KMS-11 (cell line): Measurements from ENCODE around the gene MYOZ3.

ENCODE experiments used
- H2AFZ ChIP-seq: fragments of 200-600 bp; sonication (generic); 2 replicates; pipeline ENCODE4 v1.6.1; 2016; ENCODE audit warnings: antibody characterized with exemption, mixed run types, low read depth
- H3K27ac ChIP-seq: fragments of 200-600 bp; sonication (generic); 2 replicates; pipeline ENCODE4 v1.6.1; 2016; ENCODE audit warnings: mild to moderate bottlenecking, mixed run types
- H3K27me3 ChIP-seq: fragments of 200-600 bp; sonication (generic); 2 replicates; pipeline ENCODE4 v1.6.1; 2017; ENCODE audit warnings: mild to moderate bottlenecking, low read depth, mixed run types, moderate library complexity; ENCODE audit not compliant: insufficient read depth
- H3K36me3 ChIP-seq: fragments of 200-600 bp; sonication (generic); 2 replicates; pipeline ENCODE4 v1.6.1; 2017; ENCODE audit warnings: mild to moderate bottlenecking, mixed run types; ENCODE audit not compliant: insufficient read depth
- H3K4me1 ChIP-seq: fragments of 200-600 bp; sonication (generic); 2 replicates; pipeline ENCODE4 v1.6.1; 2016; ENCODE audit warnings: mild to moderate bottlenecking, low read depth, mixed run types; ENCODE audit not compliant: poor library complexity, severe bottlenecking
- H3K4me2 ChIP-seq: fragments of 200-600 bp; sonication (generic); 2 replicates; pipeline ENCODE4 v1.7.0; 2016; ENCODE audit warnings: mild to moderate bottlenecking, mixed run types
- H3K4me3 ChIP-seq: fragments of 200-600 bp; sonication (generic); IDR thresholded peaks from 2 replicates; pipeline ENCODE4 v1.6.1; 2017; ENCODE audit warnings: low read depth, low read length, mixed read lengths; ENCODE audit not compliant: insufficient read depth
- H3K79me2 ChIP-seq: fragments of 200-600 bp; sonication (generic); 2 replicates; pipeline ENCODE4 v1.6.1; 2016; ENCODE audit warnings: low read depth, mixed run types; ENCODE audit not compliant: insufficient read depth
- H3K9ac ChIP-seq: fragments of 200-600 bp; sonication (generic); 2 replicates; pipeline ENCODE4 v1.6.1; 2016; ENCODE audit warnings: mild to moderate bottlenecking, mixed run types
- H4K20me1 ChIP-seq: fragments of 200-600 bp; sonication (generic); 2 replicates; pipeline ENCODE4 v1.6.1; 2016; ENCODE audit warnings: mild to moderate bottlenecking, mixed run types; ENCODE audit not compliant: insufficient read depth
- CTCF ChIP-seq: fragments of 200-600 bp; sonication (generic); conservative IDR thresholded peaks from 2 replicates; pipeline ENCODE4 v1.6.1; 2017; ENCODE audit warnings: low read depth, mild to moderate bottlenecking, antibody characterized with exemption, low read length, moderate library complexity, mixed read lengths

MYOZ3 gene

DNA sequence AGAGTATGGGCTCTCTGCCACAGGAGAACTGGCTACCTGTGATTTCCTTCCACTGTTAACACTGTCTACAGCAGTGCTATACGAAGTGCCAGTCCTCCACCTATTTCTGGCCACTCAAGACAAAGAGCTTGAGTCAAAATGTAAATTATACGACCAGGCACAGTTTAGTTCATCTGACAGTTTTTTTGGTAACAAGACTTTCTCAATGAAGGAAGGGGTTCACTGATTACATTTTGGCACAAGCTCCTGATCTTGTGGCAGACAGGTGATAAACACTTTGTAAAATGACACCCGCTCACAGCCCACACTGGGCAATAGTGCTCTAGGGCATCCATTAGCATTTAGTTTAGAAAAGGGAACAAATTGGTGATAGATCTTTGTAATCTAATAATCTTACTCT, 31.2 kb downstream of the MYOZ3 start:
- no peak overlapping the region for H3K27ac ChIP-seq
- no peak overlapping the region for H2AFZ ChIP-seq
- no peaks in the 10 kb centered on the region for H3K27me3 ChIP-seq
- no peaks in the 10 kb centered on the region for H3K36me3 ChIP-seq
- H3K79me2 ChIP-seq, result no peaks in the 10 kb centered on the region
- no peaks in the 10 kb centered on the region for H3K4me1 ChIP-seq
- H3K4me2 ChIP-seq, result no peak overlapping the region
- H3K4me3 ChIP-seq, result no peak overlapping the region
- no peak for TF ChIP-seq CTCF
- no peak overlapping the region for H3K9ac ChIP-seq
- H4K20me1 ChIP-seq, result no peaks in the 10 kb centered on the region

DNA sequence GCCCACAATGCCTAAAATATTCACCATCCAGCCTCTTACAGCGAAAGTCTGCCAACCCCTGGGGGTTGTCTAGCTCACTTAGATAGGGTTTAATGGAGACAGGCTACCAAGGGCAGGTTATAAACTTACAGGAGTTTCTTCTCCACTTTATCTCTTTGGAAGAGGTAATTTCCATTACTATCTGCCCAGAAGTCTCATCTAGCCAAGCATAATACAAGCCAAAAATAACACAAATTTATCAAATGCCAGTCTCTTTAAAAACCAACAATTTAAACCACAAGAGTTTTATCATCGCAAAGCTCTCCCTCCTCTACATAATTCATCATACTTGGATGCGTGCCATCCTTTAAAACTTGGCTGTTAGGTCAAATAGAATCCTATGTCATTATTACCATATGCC, 33.6 kb downstream of the MYOZ3 start:
- Histone ChIP-seq H4K20me1 (no peaks in the 10 kb centered on the region), H3K27ac (no peak overlapping the region), H3K4me3 (no peak overlapping the region), H3K36me3 (no peaks in the 10 kb centered on the region), H3K9ac (no peak overlapping the region), H3K79me2 (peaks cover 8% of the 10 kb centered on the region; the same call in 1 of the 2 replicates), H3K4me1 (peaks cover 4% of the 10 kb centered on the region), H3K27me3 (no peaks in the 10 kb centered on the region), H3K4me2 (no peak overlapping the region), H2AFZ (no peak overlapping the region)
- no peak for TF ChIP-seq CTCF

- Histone ChIP-seq H4K20me1 (no peaks in the 10 kb centered on the region), H3K27ac (no peak overlapping the region), H3K4me2 (peak overlapping the region; percentile 78), H3K4me1 (peaks cover 14% of the 10 kb centered on the region), H3K27me3 (no peaks in the 10 kb centered on the region), H3K79me2 (peaks cover 17% of the 10 kb centered on the region), H3K9ac (peak overlapping the region; percentile 84; the same call in 1 of the 2 replicates), H3K36me3 (no peaks in the 10 kb centered on the region), H3K4me3 (no peak overlapping the region), H2AFZ (peak overlapping the region; percentile 88; the same call in 1 of the 2 replicates)
- no peak for TF ChIP-seq CTCF
Measured at GRCh38 chr5:150700246-150700593, 39.2 kb downstream of the MYOZ3 start.

DNA sequence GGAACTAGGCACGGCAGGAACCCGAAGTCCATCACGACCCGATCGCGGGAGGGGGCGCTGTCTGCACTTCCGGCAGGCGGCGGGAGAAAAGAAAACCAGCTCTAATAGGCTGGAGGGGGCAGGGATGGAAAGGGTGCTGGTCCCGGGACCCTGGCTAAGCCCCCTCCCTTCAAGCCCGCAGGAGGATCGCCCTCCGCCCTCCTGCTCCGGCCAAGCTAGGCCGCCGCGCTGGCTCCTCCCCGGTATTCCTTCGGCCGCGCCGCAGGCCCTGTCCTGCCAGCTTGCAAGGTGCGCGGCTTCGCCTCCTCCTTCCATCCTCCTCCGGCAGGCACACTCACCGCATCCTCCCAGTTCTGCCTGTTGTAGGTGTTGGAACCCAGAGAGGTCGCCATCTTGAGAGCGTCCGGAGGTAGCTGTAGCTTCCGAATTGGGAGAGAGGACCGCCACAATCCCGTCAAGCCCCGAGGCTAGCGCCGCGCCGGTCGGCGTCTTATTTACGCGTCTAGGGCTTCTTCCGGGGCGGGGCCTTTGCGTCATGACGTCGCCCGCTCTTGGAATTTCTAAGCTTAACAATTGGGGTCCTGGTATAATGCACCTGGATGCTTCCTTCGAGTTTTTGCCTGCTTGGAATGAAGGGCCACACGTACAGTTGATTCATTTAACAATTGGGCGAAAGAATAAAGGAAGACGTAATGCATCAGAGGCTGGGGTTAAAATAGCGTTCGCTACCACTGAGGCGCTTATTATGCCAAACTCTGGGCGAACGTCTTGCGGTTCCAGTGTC, 39.7 kb downstream of the MYOZ3 start, which contains the start of gene RBM22:
RBM22 (minus strand) TSS at position 469 of the 784 bp plus-strand sequence; CDS start at position 392, 77 bp downstream.
- Histone ChIP-seq H3K4me3 (no peak within 1 kb of the TSS), H4K20me1 (no peaks in the 10 kb centered on the region), H3K4me2 (peak within 1 kb of the TSS; percentile 78), H2AFZ (peak within 1 kb of the TSS; percentile 88), H3K27me3 (no peaks in the 10 kb centered on the region), H3K36me3 (no peaks in the 10 kb centered on the region), H3K27ac (peak within 1 kb of the TSS; percentile 66), H3K9ac (peak within 1 kb of the TSS; percentile 84), H3K4me1 (peaks cover 14% of the 10 kb centered on the region), H3K79me2 (peaks cover 17% of the 10 kb centered on the region)
- peak; percentile 67 for TF ChIP-seq CTCF
